ENCODE results near the gene SLC12A7.

- TF ChIP-seq POLR2AphosphoS5 (IDR thresholded peaks at IDR 0.05) (no peak), POLR2A (IDR thresholded peaks at IDR 0.05) (no peak)
Observed at GRCh38 chr5:1107167-1108022, 4.5 kb downstream of the SLC12A7 start.

All from sigmoid colon (tissue), 4 donors.